Measurements from ENCODE around the gene TCEAL8.

The TCEAL8 gene

GRCh38 chrX:103258275-103258674, 3.3 kb upstream of the TCEAL8 start:
- no peak for TF ChIP-seq CTCF (IDR thresholded peaks at IDR 0.05; ENCODE audit: extremely low read depth, missing control alignments)
- no peak for DNase-seq (ENCODE audit: low spot score)

- DNase-seq (ENCODE audit: low spot score) = no peak
Observed at GRCh38 chrX:103256651-103257050, 1.7 kb upstream of the TCEAL8 start.

GRCh38 chrX:103254171-103254824, 657 bp downstream of the TCEAL8 start:
- DNase-seq (ENCODE audit: low spot score) = peak; percentile 30
- TF ChIP-seq CTCF (IDR thresholded peaks at IDR 0.05; ENCODE audit: extremely low read depth, missing control alignments) = no peak

More at GRCh38 chrX:103256651-103257050, 1.7 kb upstream of the TCEAL8 start:
- TF ChIP-seq CTCF (IDR thresholded peaks at IDR 0.05; ENCODE audit: extremely low read depth, missing control alignments) = no peak

GRCh38 chrX:103253608-103254007, 1.3 kb downstream of the TCEAL8 start:
- DNase-seq (ENCODE audit: low spot score) = no peak

GRCh38 chrX:103250977-103251376, 4.0 kb downstream of the TCEAL8 start:
- no peak for TF ChIP-seq CTCF (IDR thresholded peaks at IDR 0.05; ENCODE audit: extremely low read depth, missing control alignments)
- no peak for DNase-seq (ENCODE audit: low spot score)

More at GRCh38 chrX:103253608-103254007, 1.3 kb downstream of the TCEAL8 start:
- TF ChIP-seq CTCF (IDR thresholded peaks at IDR 0.05; ENCODE audit: extremely low read depth, missing control alignments) = no peak

- DNase-seq (ENCODE audit: low spot score) = no peak
- TF ChIP-seq CTCF (IDR thresholded peaks at IDR 0.05; ENCODE audit: extremely low read depth, missing control alignments) = no peak
Observed at GRCh38 chrX:103249805-103250204, 5.2 kb downstream of the TCEAL8 start.

GRCh38 chrX:103248553-103248952, 6.4 kb downstream of the TCEAL8 start:
- DNase-seq (ENCODE audit: low spot score) = peak; percentile 6
- TF ChIP-seq CTCF (IDR thresholded peaks at IDR 0.05; ENCODE audit: extremely low read depth, missing control alignments) = peak; percentile 5

All from GM20000 (cell line).